ENCODE results near the gene FOXL2. TPM values are rescaled to one million over a fixed set of nuclear protein-coding genes. Genes with fewer than 3 reads are reported as not detected.

The FOXL2 gene
- total RNA-seq, 1 donor from 2014 or later, result not detected

DNA sequence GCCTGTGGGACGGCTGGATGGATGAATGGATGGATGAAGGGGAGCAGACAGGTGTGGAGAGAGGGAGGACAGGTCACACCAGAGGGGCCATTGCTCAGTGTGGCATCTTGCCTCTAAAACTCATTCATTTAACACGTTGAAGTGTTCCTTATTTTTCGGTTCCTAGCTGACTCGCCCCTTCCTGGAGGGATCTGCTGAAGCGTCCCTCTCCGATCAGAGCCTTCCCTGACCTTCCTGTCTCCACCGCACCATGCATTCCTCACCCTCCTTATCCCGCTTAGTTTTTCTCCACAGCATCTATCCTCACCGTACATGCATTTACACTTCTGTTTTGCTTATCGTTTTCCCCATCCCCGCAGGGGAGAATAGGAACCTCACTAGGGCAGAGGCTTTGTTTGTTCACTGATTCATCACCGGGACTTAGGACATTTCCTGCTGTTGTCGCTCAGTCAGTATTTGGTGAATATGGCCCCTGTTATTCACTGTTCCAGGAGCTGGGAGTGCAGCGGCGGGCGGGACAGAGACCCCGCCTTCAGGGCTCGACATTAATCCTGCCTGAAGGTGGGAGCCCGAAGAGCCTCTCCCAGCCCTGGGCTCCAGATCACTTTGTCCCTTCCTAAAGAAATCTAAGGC, 32.0 kb downstream of the FOXL2 start:
- Mint-ChIP-seq H3K27ac (ENCODE audit: unreplicated experiment) (no peak overlapping the region), H3K4me3 (ENCODE audit: unreplicated experiment) (peak overlapping the region; percentile 81), H3K4me1 (ENCODE audit: low read depth, unreplicated experiment) (no peaks in the 10 kb centered on the region), H3K9me3 (ENCODE audit: unreplicated experiment) (no peaks in the 10 kb centered on the region), H3K27me3 (ENCODE audit: unreplicated experiment) (peaks cover 1% of the 10 kb centered on the region), H3K36me3 (ENCODE audit: unreplicated experiment) (no peaks in the 10 kb centered on the region)
- TF ChIP-seq CTCF (IDR thresholded peaks at IDR 0.05; ENCODE audit: partially characterized antibody, unreplicated experiment), result no peak
- no peak for DNase-seq

DNA sequence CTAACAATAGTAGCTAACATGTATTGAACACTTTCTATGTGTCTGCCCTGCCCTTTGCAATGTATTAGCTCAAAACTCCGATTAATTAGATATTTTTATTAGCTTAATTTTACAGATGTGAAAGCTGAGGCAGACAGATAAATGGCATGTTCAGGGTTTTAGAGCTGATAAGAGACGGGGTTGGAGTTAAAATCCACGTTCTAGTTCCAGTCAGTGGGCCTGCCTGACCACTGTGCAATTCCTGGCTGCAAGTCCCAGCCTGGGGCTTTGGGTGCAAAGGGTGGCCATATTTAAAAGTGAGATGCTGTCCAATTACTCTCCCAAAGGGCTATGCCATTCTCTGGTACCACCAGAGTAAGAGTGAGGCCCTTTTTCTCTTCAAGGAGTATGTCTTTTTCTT, 33.2 kb downstream of the FOXL2 start:
- Mint-ChIP-seq H3K27me3 (ENCODE audit: unreplicated experiment) (no peaks in the 10 kb centered on the region), H3K36me3 (ENCODE audit: unreplicated experiment) (no peaks in the 10 kb centered on the region), H3K27ac (ENCODE audit: unreplicated experiment) (no peak overlapping the region), H3K9me3 (ENCODE audit: unreplicated experiment) (no peaks in the 10 kb centered on the region), H3K4me3 (ENCODE audit: unreplicated experiment) (no peak overlapping the region), H3K4me1 (ENCODE audit: low read depth, unreplicated experiment) (no peaks in the 10 kb centered on the region)
- no peak for DNase-seq
- no peak for TF ChIP-seq CTCF (IDR thresholded peaks at IDR 0.05; ENCODE audit: partially characterized antibody, unreplicated experiment)

DNA sequence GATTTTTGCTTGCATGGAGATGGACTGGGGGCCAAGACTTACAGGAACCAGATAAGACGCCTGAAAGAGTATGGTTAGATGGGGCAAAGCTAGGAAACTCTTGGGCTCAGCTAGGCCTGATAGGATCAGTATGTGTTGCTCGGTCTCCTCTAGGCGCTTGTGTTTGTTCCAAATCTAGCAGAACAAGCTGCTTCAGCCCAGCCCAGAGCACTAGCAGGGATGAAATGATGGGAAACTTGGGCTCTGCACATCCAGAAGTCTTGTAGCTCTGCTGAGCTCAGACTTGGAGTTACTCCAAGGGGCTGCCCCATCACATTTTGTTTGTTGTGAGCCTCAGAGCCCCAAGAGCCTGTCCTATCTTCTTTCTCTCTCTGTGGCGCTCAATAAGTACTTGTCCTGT, 34.7 kb downstream of the FOXL2 start:
- peaks cover 2% of the 10 kb centered on the region for H3K9me3 Mint-ChIP-seq (ENCODE audit: unreplicated experiment)
- no peaks in the 10 kb centered on the region for H3K4me1 Mint-ChIP-seq (ENCODE audit: low read depth, unreplicated experiment)
- no peak for TF ChIP-seq CTCF (IDR thresholded peaks at IDR 0.05; ENCODE audit: partially characterized antibody, unreplicated experiment)
- DNase-seq, result no peak
- no peaks in the 10 kb centered on the region for H3K27me3 Mint-ChIP-seq (ENCODE audit: unreplicated experiment)
- H3K36me3 Mint-ChIP-seq (ENCODE audit: unreplicated experiment), result no peaks in the 10 kb centered on the region
- no peak overlapping the region for H3K27ac Mint-ChIP-seq (ENCODE audit: unreplicated experiment)
- H3K4me3 Mint-ChIP-seq (ENCODE audit: unreplicated experiment), result no peak overlapping the region

- H3K27me3 Mint-ChIP-seq (ENCODE audit: unreplicated experiment), result no peaks in the 10 kb centered on the region
- no peaks in the 10 kb centered on the region for H3K36me3 Mint-ChIP-seq (ENCODE audit: unreplicated experiment)
- no peak for TF ChIP-seq CTCF (IDR thresholded peaks at IDR 0.05; ENCODE audit: partially characterized antibody, unreplicated experiment)
- no peak overlapping the region for H3K4me3 Mint-ChIP-seq (ENCODE audit: unreplicated experiment)
- DNase-seq, result no peak
- no peak overlapping the region for H3K27ac Mint-ChIP-seq (ENCODE audit: unreplicated experiment)
- no peaks in the 10 kb centered on the region for H3K4me1 Mint-ChIP-seq (ENCODE audit: low read depth, unreplicated experiment)
- peaks cover 2% of the 10 kb centered on the region for H3K9me3 Mint-ChIP-seq (ENCODE audit: unreplicated experiment)
Observed at GRCh38 chr3:138911621-138912020, 35.3 kb downstream of the FOXL2 start.

DNA sequence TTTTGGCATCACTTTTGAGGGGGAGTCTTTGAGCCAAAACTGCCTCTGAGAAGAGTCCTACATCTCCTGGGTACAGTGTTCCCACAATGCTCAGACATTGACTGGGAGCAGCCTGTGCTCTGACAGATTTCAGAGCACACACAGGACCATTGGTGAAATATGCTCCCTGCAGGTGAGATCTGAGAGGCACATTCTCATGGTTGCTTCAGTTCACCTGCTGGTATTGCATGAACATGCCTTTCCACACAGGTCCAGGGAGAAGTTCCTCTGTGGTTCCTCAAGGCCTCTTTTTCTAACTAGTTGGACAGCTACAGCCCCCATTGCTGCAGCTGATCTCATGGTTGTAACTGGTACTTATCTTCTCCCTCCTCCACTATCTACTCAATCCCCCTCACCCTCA, 37.0 kb downstream of the FOXL2 start:
- Mint-ChIP-seq H3K4me1 (ENCODE audit: low read depth, unreplicated experiment) (no peaks in the 10 kb centered on the region), H3K9me3 (ENCODE audit: unreplicated experiment) (peaks cover 2% of the 10 kb centered on the region), H3K4me3 (ENCODE audit: unreplicated experiment) (no peak overlapping the region), H3K27me3 (ENCODE audit: unreplicated experiment) (no peaks in the 10 kb centered on the region), H3K27ac (ENCODE audit: unreplicated experiment) (no peak overlapping the region), H3K36me3 (ENCODE audit: unreplicated experiment) (no peaks in the 10 kb centered on the region)
- no peak for DNase-seq
- TF ChIP-seq CTCF (IDR thresholded peaks at IDR 0.05; ENCODE audit: partially characterized antibody, unreplicated experiment), result no peak

All from glutamatergic neuron (in vitro differentiated cells).